GM23338 (cell line): ENCODE data around the gene ZNF516. TPM values are rescaled to one million over a fixed set of nuclear protein-coding genes. Genes with fewer than 3 reads are reported as not detected.

Experiments used
- ATAC-seq: fragments of 200-7000 bp; cut with Tn5 transposase; 3 replicates; pipeline ENCODE4 v1.9.1; 2020
- DNase-seq: peaks from one replicate; pipeline ENCODE4 v3.0.0-alpha.2; 2015; ENCODE audit warnings: low spot score
- H2AFZ ChIP-seq: fragments of 200-600 bp; sonication (generic); 2 replicates; pipeline ENCODE4 v1.8.0; 2016; ENCODE audit warnings: antibody characterized with exemption, mild to moderate bottlenecking, moderate library complexity
- H3F3A ChIP-seq: fragments of 200-600 bp; sonication (generic); replicated peaks from 2 replicates; pipeline ENCODE4 v1.8.0; 2017; ENCODE audit warnings: antibody characterized with exemption, mixed run types, low read depth
- H3K27ac ChIP-seq: fragments of 200-600 bp; sonication (generic); 2 replicates; pipeline ENCODE4 v1.6.1; 2016; ENCODE audit warnings: low read depth
- H3K27me3 ChIP-seq: fragments of 200-600 bp; sonication (generic); 2 replicates; pipeline ENCODE4 v1.8.0; 2016; ENCODE audit warnings: mild to moderate bottlenecking, mixed run types, moderate library complexity; ENCODE audit not compliant: insufficient read depth
- H3K36me3 ChIP-seq: fragments of 200-600 bp; sonication (generic); 2 replicates; pipeline ENCODE4 v1.8.0; 2016; ENCODE audit warnings: mild to moderate bottlenecking; ENCODE audit not compliant: insufficient read depth
- H3K4me1 ChIP-seq: fragments of 200-600 bp; sonication (generic); 2 replicates; pipeline ENCODE4 v1.8.0; 2016; ENCODE audit warnings: mild to moderate bottlenecking, moderate library complexity; ENCODE audit not compliant: insufficient read depth
- H3K4me2 ChIP-seq: fragments of 200-600 bp; sonication (generic); 2 replicates; pipeline ENCODE4 v1.7.1; 2017; ENCODE audit warnings: mixed run types
- H3K4me3 ChIP-seq: fragments of 200-600 bp; sonication (generic); 2 replicates; pipeline ENCODE4 v1.6.1; 2016; ENCODE audit warnings: mixed run types
- H3K79me2 ChIP-seq: fragments of 200-600 bp; sonication (generic); replicated peaks from 2 replicates; pipeline ENCODE4 v1.8.0; 2017; ENCODE audit warnings: mild to moderate bottlenecking; ENCODE audit not compliant: insufficient read depth
- H3K9me2 ChIP-seq: fragments of 200-600 bp; sonication (generic); 2 replicates; pipeline ENCODE4 v1.8.0; 2017; ENCODE audit not compliant: insufficient read depth
- H4K20me1 ChIP-seq: fragments of 200-600 bp; sonication (generic); replicated peaks from 2 replicates; pipeline ENCODE4 v1.8.0; 2017; ENCODE audit warnings: mild to moderate bottlenecking; ENCODE audit not compliant: insufficient read depth
- H3K27ac Mint-ChIP-seq: 2 replicates; pipeline ENCODE4 v1.8.0; 2020; ENCODE audit warnings: inconsistent platforms, mild to moderate bottlenecking, moderate library complexity, mixed read lengths
- H3K27me3 Mint-ChIP-seq: 3 replicates; pipeline ENCODE4 v1.8.0; 2022; ENCODE audit warnings: low read depth, mild to moderate bottlenecking, moderate library complexity, mixed read lengths, inconsistent platforms; ENCODE audit not compliant: insufficient read depth, poor library complexity
- H3K36me3 Mint-ChIP-seq: 3 replicates; pipeline ENCODE4 v1.8.0; 2021; ENCODE audit warnings: low read depth, mild to moderate bottlenecking, inconsistent platforms, moderate library complexity, mixed read lengths
- H3K4me1 Mint-ChIP-seq: 3 replicates; pipeline ENCODE4 v1.8.0; 2020; ENCODE audit warnings: mild to moderate bottlenecking, inconsistent platforms, mixed read lengths
- H3K4me3 Mint-ChIP-seq: 3 replicates; pipeline ENCODE4 v1.8.0; 2021; ENCODE audit warnings: moderate library complexity, mild to moderate bottlenecking, inconsistent platforms, mixed read lengths
- H3K9me3 Mint-ChIP-seq: 3 replicates; pipeline ENCODE4 v1.8.0; 2020; ENCODE audit warnings: moderate library complexity, mild to moderate bottlenecking, inconsistent platforms, mixed read lengths
- CREB1 ChIP-seq: fragments of 250-450 bp; sonication (Bioruptor Pico); IDR thresholded peaks from 2 replicates; pipeline ENCODE4 v1.5.0; 2020; ENCODE audit warnings: low read depth, mild to moderate bottlenecking, moderate library complexity
- EZH2phosphoT487 ChIP-seq: fragments of 200-600 bp; sonication (generic); IDR thresholded peaks from one replicate; pipeline ENCODE4 v1.8.1; 2018; ENCODE audit warnings: antibody characterized with exemption; ENCODE audit not compliant: unreplicated experiment
- JUNB ChIP-seq: IDR thresholded peaks from one replicate; pipeline ENCODE4 v1.6.1; 2016; ENCODE audit warnings: antibody characterized with exemption; ENCODE audit not compliant: unreplicated experiment
- NANOG ChIP-seq: IDR thresholded peaks from 2 replicates; pipeline ENCODE4 v1.6.1; 2016; ENCODE audit warnings: antibody characterized with exemption, borderline replicate concordance
- STAT1 ChIP-seq: IDR thresholded peaks from one replicate; pipeline ENCODE4 v1.6.1; 2016; ENCODE audit warnings: antibody characterized with exemption; ENCODE audit not compliant: unreplicated experiment
- ZNF114 ChIP-seq: fragments of 250-450 bp; sonication (Bioruptor Pico); IDR thresholded peaks from 2 replicates; pipeline ENCODE4 v1.5.0; 2020; ENCODE audit warnings: mild to moderate bottlenecking, moderate library complexity
- ZNF331 ChIP-seq: fragments of 250-450 bp; sonication (Bioruptor Pico); IDR thresholded peaks from 2 replicates; pipeline ENCODE4 v1.5.0; 2020; ENCODE audit warnings: low read depth, mild to moderate bottlenecking, moderate library complexity
- polyA plus RNA-seq: library from polyadenylated mRNA; unstranded; fragments of >200 nt; fragmentation: Nextera tagmentation; extraction: Ambion mirVana; gene quantifications from 2 replicates; pipeline ENCODE4 v1.2.1, GENCODE V29; 2016
- total RNA-seq: library from RNA; depleted of rRNA; stranded (reverse); fragments of >200 nt; shearing (Covaris generic); gene quantifications from 2 replicates; pipeline ENCODE4 v1.2.3, GENCODE V29; 2014
- TF ChIP-seq, protein P1 (sequence below), 2 experiments: fragments of 200-600 bp in 1 of 2; sonication (generic) in 1 of 2; conservative IDR thresholded peaks; 2 replicates each; pipeline versions ENCODE4 v1.5.1 to v1.6.1; 2016 to 2017; ENCODE audit warnings: antibody characterized with exemption in 2 of 2, low read depth in 2 of 2, mild to moderate bottlenecking in 2 of 2, moderate library complexity in 1 of 2
- TF ChIP-seq, protein P2 (sequence below): IDR thresholded peaks from one replicate; pipeline ENCODE4 v1.6.1; 2018; ENCODE audit warnings: antibody characterized with exemption; ENCODE audit not compliant: unreplicated experiment
- TF ChIP-seq, protein P3 (sequence below): fragments of 250-450 bp; sonication (Bioruptor Pico); IDR thresholded peaks from 2 replicates; pipeline ENCODE4 v1.5.0; 2020; ENCODE audit warnings: mild to moderate bottlenecking, moderate library complexity

The ZNF516 gene
- total and polyA plus RNA-seq, 2 experiments from 2014 or later, result 11.9 to 24.2 TPM

DNA sequence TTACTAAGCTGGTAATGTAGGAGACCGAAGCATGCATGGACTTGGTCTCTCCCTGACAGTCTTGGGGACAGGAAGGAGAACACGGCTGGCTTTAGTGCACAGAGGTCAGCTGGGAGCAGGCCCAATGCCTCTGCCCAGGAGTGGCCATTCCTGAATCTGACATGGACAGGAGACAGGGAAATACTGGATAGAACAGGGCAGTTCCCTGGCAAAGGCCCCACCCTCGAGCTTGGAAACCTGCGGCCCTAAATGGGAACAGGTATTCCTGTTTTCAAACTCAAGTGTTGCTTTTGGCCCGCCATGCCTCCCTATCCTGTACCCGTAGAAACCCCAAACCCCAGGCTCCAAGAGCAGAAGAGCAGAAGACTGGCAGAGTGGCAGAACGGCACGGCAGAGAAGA is 107.4 kb downstream of the ZNF516 start:
- H3K27me3 Mint-ChIP-seq, result peaks cover 10% of the 10 kb centered on the region
- H3K4me3 Mint-ChIP-seq, result no peak overlapping the region
- DNase-seq, result no peak
- H3K4me3 ChIP-seq, result no peak overlapping the region
- H3K27ac Mint-ChIP-seq, result no peak overlapping the region
- H3K4me2 ChIP-seq, result no peak overlapping the region
- H3K9me2 ChIP-seq, result no peaks in the 10 kb centered on the region
- no peaks in the 10 kb centered on the region for H3K27me3 ChIP-seq
- H3K36me3 ChIP-seq, result no peaks in the 10 kb centered on the region
- H2AFZ ChIP-seq, result no peak overlapping the region
- no peak overlapping the region for H3K27ac ChIP-seq
- ATAC-seq, result no peak
- H3F3A ChIP-seq, result no peaks in the 10 kb centered on the region
- peaks cover 3% of the 10 kb centered on the region; the same call in 1 of the 2 replicates for H3K79me2 ChIP-seq
- peaks cover 19% of the 10 kb centered on the region for H3K36me3 Mint-ChIP-seq
- H3K9me3 Mint-ChIP-seq, result peaks cover 20% of the 10 kb centered on the region
- H4K20me1 ChIP-seq, result no peaks in the 10 kb centered on the region
- no peaks in the 10 kb centered on the region for H3K4me1 ChIP-seq
- peaks cover 10% of the 10 kb centered on the region for H3K4me1 Mint-ChIP-seq
- no peak for TF ChIP-seq STAT1
- TF ChIP-seq, protein P1, sequence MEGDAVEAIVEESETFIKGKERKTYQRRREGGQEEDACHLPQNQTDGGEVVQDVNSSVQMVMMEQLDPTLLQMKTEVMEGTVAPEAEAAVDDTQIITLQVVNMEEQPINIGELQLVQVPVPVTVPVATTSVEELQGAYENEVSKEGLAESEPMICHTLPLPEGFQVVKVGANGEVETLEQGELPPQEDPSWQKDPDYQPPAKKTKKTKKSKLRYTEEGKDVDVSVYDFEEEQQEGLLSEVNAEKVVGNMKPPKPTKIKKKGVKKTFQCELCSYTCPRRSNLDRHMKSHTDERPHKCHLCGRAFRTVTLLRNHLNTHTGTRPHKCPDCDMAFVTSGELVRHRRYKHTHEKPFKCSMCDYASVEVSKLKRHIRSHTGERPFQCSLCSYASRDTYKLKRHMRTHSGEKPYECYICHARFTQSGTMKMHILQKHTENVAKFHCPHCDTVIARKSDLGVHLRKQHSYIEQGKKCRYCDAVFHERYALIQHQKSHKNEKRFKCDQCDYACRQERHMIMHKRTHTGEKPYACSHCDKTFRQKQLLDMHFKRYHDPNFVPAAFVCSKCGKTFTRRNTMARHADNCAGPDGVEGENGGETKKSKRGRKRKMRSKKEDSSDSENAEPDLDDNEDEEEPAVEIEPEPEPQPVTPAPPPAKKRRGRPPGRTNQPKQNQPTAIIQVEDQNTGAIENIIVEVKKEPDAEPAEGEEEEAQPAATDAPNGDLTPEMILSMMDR (conservative IDR thresholded peaks at IDR 0.05; ENCODE audit: low read depth in 2 of 2), result no peak
- TF ChIP-seq, protein P2, sequence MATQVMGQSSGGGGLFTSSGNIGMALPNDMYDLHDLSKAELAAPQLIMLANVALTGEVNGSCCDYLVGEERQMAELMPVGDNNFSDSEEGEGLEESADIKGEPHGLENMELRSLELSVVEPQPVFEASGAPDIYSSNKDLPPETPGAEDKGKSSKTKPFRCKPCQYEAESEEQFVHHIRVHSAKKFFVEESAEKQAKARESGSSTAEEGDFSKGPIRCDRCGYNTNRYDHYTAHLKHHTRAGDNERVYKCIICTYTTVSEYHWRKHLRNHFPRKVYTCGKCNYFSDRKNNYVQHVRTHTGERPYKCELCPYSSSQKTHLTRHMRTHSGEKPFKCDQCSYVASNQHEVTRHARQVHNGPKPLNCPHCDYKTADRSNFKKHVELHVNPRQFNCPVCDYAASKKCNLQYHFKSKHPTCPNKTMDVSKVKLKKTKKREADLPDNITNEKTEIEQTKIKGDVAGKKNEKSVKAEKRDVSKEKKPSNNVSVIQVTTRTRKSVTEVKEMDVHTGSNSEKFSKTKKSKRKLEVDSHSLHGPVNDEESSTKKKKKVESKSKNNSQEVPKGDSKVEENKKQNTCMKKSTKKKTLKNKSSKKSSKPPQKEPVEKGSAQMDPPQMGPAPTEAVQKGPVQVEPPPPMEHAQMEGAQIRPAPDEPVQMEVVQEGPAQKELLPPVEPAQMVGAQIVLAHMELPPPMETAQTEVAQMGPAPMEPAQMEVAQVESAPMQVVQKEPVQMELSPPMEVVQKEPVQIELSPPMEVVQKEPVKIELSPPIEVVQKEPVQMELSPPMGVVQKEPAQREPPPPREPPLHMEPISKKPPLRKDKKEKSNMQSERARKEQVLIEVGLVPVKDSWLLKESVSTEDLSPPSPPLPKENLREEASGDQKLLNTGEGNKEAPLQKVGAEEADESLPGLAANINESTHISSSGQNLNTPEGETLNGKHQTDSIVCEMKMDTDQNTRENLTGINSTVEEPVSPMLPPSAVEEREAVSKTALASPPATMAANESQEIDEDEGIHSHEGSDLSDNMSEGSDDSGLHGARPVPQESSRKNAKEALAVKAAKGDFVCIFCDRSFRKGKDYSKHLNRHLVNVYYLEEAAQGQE, result no peak
- TF ChIP-seq JUNB, result no peak
- no peak for TF ChIP-seq ZNF331 (CRISPR knock-in tag)
- no peak for TF ChIP-seq CREB1 (CRISPR knock-in tag)
- TF ChIP-seq NANOG, result no peak
- TF ChIP-seq, protein P3, sequence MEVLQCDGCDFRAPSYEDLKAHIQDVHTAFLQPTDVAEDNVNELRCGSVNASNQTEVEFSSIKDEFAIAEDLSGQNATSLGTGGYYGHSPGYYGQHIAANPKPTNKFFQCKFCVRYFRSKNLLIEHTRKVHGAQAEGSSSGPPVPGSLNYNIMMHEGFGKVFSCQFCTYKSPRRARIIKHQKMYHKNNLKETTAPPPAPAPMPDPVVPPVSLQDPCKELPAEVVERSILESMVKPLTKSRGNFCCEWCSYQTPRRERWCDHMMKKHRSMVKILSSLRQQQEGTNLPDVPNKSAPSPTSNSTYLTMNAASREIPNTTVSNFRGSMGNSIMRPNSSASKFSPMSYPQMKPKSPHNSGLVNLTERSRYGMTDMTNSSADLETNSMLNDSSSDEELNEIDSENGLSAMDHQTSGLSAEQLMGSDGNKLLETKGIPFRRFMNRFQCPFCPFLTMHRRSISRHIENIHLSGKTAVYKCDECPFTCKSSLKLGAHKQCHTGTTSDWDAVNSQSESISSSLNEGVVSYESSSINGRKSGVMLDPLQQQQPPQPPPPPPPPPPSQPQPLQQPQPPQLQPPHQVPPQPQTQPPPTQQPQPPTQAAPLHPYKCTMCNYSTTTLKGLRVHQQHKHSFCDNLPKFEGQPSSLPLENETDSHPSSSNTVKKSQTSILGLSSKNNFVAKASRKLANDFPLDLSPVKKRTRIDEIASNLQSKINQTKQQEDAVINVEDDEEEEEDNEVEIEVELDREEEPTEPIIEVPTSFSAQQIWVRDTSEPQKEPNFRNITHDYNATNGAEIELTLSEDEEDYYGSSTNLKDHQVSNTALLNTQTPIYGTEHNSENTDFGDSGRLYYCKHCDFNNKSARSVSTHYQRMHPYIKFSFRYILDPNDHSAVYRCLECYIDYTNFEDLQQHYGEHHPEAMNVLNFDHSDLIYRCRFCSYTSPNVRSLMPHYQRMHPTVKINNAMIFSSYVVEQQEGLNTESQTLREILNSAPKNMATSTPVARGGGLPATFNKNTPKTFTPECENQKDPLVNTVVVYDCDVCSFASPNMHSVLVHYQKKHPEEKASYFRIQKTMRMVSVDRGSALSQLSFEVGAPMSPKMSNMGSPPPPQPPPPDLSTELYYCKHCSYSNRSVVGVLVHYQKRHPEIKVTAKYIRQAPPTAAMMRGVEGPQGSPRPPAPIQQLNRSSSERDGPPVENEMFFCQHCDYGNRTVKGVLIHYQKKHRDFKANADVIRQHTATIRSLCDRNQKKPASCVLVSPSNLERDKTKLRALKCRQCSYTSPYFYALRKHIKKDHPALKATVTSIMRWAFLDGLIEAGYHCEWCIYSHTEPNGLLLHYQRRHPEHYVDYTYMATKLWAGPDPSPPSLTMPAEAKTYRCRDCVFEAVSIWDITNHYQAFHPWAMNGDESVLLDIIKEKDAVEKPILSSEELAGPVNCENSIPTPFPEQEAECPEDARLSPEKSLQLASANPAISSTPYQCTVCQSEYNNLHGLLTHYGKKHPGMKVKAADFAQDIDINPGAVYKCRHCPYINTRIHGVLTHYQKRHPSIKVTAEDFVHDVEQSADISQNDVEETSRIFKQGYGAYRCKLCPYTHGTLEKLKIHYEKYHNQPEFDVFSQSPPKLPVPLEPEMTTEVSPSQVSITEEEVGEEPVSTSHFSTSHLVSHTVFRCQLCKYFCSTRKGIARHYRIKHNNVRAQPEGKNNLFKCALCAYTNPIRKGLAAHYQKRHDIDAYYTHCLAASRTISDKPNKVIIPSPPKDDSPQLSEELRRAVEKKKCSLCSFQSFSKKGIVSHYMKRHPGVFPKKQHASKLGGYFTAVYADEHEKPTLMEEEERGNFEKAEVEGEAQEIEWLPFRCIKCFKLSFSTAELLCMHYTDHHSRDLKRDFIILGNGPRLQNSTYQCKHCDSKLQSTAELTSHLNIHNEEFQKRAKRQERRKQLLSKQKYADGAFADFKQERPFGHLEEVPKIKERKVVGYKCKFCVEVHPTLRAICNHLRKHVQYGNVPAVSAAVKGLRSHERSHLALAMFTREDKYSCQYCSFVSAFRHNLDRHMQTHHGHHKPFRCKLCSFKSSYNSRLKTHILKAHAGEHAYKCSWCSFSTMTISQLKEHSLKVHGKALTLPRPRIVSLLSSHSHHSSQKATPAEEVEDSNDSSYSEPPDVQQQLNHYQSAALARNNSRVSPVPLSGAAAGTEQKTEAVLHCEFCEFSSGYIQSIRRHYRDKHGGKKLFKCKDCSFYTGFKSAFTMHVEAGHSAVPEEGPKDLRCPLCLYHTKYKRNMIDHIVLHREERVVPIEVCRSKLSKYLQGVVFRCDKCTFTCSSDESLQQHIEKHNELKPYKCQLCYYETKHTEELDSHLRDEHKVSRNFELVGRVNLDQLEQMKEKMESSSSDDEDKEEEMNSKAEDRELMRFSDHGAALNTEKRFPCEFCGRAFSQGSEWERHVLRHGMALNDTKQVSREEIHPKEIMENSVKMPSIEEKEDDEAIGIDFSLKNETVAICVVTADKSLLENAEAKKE, result no peak
- TF ChIP-seq EZH2phosphoT487, result no peak
- TF ChIP-seq ZNF114 (CRISPR knock-in tag), result no peak
